GM18526 (cell line): ENCODE measurements around the gene DLX1.

Source experiments
- POLR2A ChIP-seq: IDR thresholded peaks from 3 replicates; pipeline ENCODE4 v1.6.1; 2011; ENCODE audit not compliant: insufficient read length; ENCODE audit errors: extremely low read depth

DLX1 gene

GRCh38 chr2:172085460-172086159 is at the start of gene DLX1:
Gene DLX1 (plus strand): TSS chr2:172085507. CDS start chr2:172085678, 171 bp downstream.
- no peak for TF ChIP-seq POLR2A

GRCh38 chr2:172038121-172038520 is 47.2 kb upstream of the DLX1 start:
- TF ChIP-seq POLR2A: no peak

GRCh38 chr2:172038604-172039003 is 46.7 kb upstream of the DLX1 start:
- TF ChIP-seq POLR2A: no peak

GRCh38 chr2:172039011-172039704 is 46.1 kb upstream of the DLX1 start:
- TF ChIP-seq POLR2A: no peak

GRCh38 chr2:172040311-172040710 is 45.0 kb upstream of the DLX1 start:
- TF ChIP-seq POLR2A: no peak

- TF ChIP-seq POLR2A: no peak
Measured at GRCh38 chr2:172046080-172046678, 39.1 kb upstream of the DLX1 start.

GRCh38 chr2:172046866-172047565 is 38.3 kb upstream of the DLX1 start:
- no peak for TF ChIP-seq POLR2A

- TF ChIP-seq POLR2A: no peak
Measured at GRCh38 chr2:172047566-172048507, 37.5 kb upstream of the DLX1 start.

- no peak for TF ChIP-seq POLR2A
Measured at GRCh38 chr2:172048508-172049503, 36.5 kb upstream of the DLX1 start.

GRCh38 chr2:172049567-172050120 is 35.7 kb upstream of the DLX1 start:
- no peak for TF ChIP-seq POLR2A

GRCh38 chr2:172050479-172051125 is 34.7 kb upstream of the DLX1 start:
- TF ChIP-seq POLR2A: no peak
